ENCODE measurements around the gene MYBPC3.

- TF ChIP-seq CTCF (conservative IDR thresholded peaks at IDR 0.05; ENCODE audit: low read length) (no peak), EZH2phosphoT487 (IDR thresholded peaks at IDR 0.05; ENCODE audit: borderline replicate concordance) (no peak)
Observed at GRCh38 chr11:47285969-47286770, 66.3 kb downstream of the MYBPC3 start.

Measured in Loucy (cell line).